ENCODE measurements around the gene NRXN3. TPM values are rescaled to one million over a fixed set of nuclear protein-coding genes. Genes with fewer than 3 reads are reported as not detected.

The NRXN3 gene
- total RNA-seq, 1 donor from 2014 or later, result 18.0 TPM

- no peak overlapping the region for H3K27ac Mint-ChIP-seq (ENCODE audit: unreplicated experiment)
- no peak overlapping the region for H3K4me2 ChIP-seq (ENCODE audit: low read length)
- FAIRE-seq, result no peak
These were observed 693.0 kb downstream of the NRXN3 start for GRCh38 chr14:78863143-78863542.

GRCh38 chr14:78872837-78873236 is 702.7 kb downstream of the NRXN3 start:
- no peaks in the 10 kb centered on the region for H3K4me1 ChIP-seq (ENCODE audit: insufficient read depth, low read length)
- H4K20me1 ChIP-seq (ENCODE audit: insufficient read depth, low read length), result no peaks in the 10 kb centered on the region
- no peak for DNase-seq (ENCODE audit: low read depth)
- H3K4me3 Mint-ChIP-seq (ENCODE audit: unreplicated experiment), result no peak overlapping the region
- no peaks in the 10 kb centered on the region for H3K9me3 Mint-ChIP-seq (ENCODE audit: unreplicated experiment)
- no peak overlapping the region for H2AFZ ChIP-seq (ENCODE audit: low read depth, low read length)
- H3K4me3 ChIP-seq (ENCODE audit: insufficient read depth, low read depth, low read length), result no peak overlapping the region
- H3K4me2 ChIP-seq (ENCODE audit: low read length), result no peak overlapping the region
- no peak for TF ChIP-seq EZH2 (IDR thresholded peaks at IDR 0.05; ENCODE audit: insufficient read depth, low read length)
- TF ChIP-seq CTCF (IDR thresholded peaks at IDR 0.05; ENCODE audit: insufficient read depth, low read depth, low read length), result no peak
- no peaks in the 10 kb centered on the region for H3K27me3 Mint-ChIP-seq (ENCODE audit: low read depth, unreplicated experiment)
- no peaks in the 10 kb centered on the region for H3K79me2 ChIP-seq (ENCODE audit: insufficient read depth, low read length)
- H3K9ac ChIP-seq (ENCODE audit: low read length), result no peak overlapping the region
- no peak overlapping the region for H3K27ac ChIP-seq (ENCODE audit: low read depth, low read length)
- H3K36me3 Mint-ChIP-seq (ENCODE audit: low read depth, unreplicated experiment), result no peaks in the 10 kb centered on the region
- no peak for FAIRE-seq
- H3K27ac Mint-ChIP-seq (ENCODE audit: unreplicated experiment), result no peak overlapping the region
- no peaks in the 10 kb centered on the region for H3K36me3 ChIP-seq (ENCODE audit: insufficient read depth, low read length)
- H3K27me3 ChIP-seq (ENCODE audit: insufficient read depth, low read length), result no peaks in the 10 kb centered on the region
- H3K9me3 ChIP-seq (ENCODE audit: insufficient read depth, low read depth, low read length), result no peaks in the 10 kb centered on the region
- H3K4me1 Mint-ChIP-seq (ENCODE audit: low read depth, unreplicated experiment), result no peaks in the 10 kb centered on the region

More at GRCh38 chr14:78863143-78863542, 693.0 kb downstream of the NRXN3 start:
- no peak overlapping the region for H2AFZ ChIP-seq (ENCODE audit: low read depth, low read length)
- no peak overlapping the region for H3K27ac ChIP-seq (ENCODE audit: low read depth, low read length)
- Mint-ChIP-seq H3K4me1 (ENCODE audit: low read depth, unreplicated experiment) (no peaks in the 10 kb centered on the region), H3K36me3 (ENCODE audit: low read depth, unreplicated experiment) (no peaks in the 10 kb centered on the region), H3K4me3 (ENCODE audit: unreplicated experiment) (no peak overlapping the region), H3K27me3 (ENCODE audit: low read depth, unreplicated experiment) (no peaks in the 10 kb centered on the region), H3K9me3 (ENCODE audit: unreplicated experiment) (no peaks in the 10 kb centered on the region)
- no peak overlapping the region for H3K4me3 ChIP-seq (ENCODE audit: insufficient read depth, low read depth, low read length)
- DNase-seq (ENCODE audit: low read depth), result peak; percentile 13
- H3K4me1 ChIP-seq (ENCODE audit: insufficient read depth, low read length), result no peaks in the 10 kb centered on the region
- H3K9me3 ChIP-seq (ENCODE audit: insufficient read depth, low read depth, low read length), result no peaks in the 10 kb centered on the region
- H3K36me3 ChIP-seq (ENCODE audit: insufficient read depth, low read length), result no peaks in the 10 kb centered on the region
- no peaks in the 10 kb centered on the region for H4K20me1 ChIP-seq (ENCODE audit: insufficient read depth, low read length)
- TF ChIP-seq CTCF (IDR thresholded peaks at IDR 0.05; ENCODE audit: insufficient read depth, low read depth, low read length) (no peak), EZH2 (IDR thresholded peaks at IDR 0.05; ENCODE audit: insufficient read depth, low read length) (no peak)
- H3K27me3 ChIP-seq (ENCODE audit: insufficient read depth, low read length), result no peaks in the 10 kb centered on the region
- H3K79me2 ChIP-seq (ENCODE audit: insufficient read depth, low read length), result no peaks in the 10 kb centered on the region
- no peak overlapping the region for H3K9ac ChIP-seq (ENCODE audit: low read length)

GRCh38 chr14:78873581-78873980 is 703.4 kb downstream of the NRXN3 start:
- Histone ChIP-seq H3K36me3 (ENCODE audit: insufficient read depth, low read length) (no peaks in the 10 kb centered on the region), H3K4me2 (ENCODE audit: low read length) (no peak overlapping the region), H3K9me3 (ENCODE audit: insufficient read depth, low read depth, low read length) (no peaks in the 10 kb centered on the region), H3K27me3 (ENCODE audit: insufficient read depth, low read length) (no peaks in the 10 kb centered on the region), H2AFZ (ENCODE audit: low read depth, low read length) (no peak overlapping the region), H3K4me3 (ENCODE audit: insufficient read depth, low read depth, low read length) (no peak overlapping the region), H4K20me1 (ENCODE audit: insufficient read depth, low read length) (no peaks in the 10 kb centered on the region), H3K9ac (ENCODE audit: low read length) (no peak overlapping the region), H3K79me2 (ENCODE audit: insufficient read depth, low read length) (no peaks in the 10 kb centered on the region), H3K27ac (ENCODE audit: low read depth, low read length) (no peak overlapping the region), H3K4me1 (ENCODE audit: insufficient read depth, low read length) (no peaks in the 10 kb centered on the region)
- Mint-ChIP-seq H3K27ac (ENCODE audit: unreplicated experiment) (no peak overlapping the region), H3K27me3 (ENCODE audit: low read depth, unreplicated experiment) (no peaks in the 10 kb centered on the region), H3K36me3 (ENCODE audit: low read depth, unreplicated experiment) (no peaks in the 10 kb centered on the region), H3K9me3 (ENCODE audit: unreplicated experiment) (no peaks in the 10 kb centered on the region), H3K4me1 (ENCODE audit: low read depth, unreplicated experiment) (no peaks in the 10 kb centered on the region), H3K4me3 (ENCODE audit: unreplicated experiment) (no peak overlapping the region)
- FAIRE-seq (no peak), DNase-seq (ENCODE audit: low read depth) (no peak)
- no peak for TF ChIP-seq CTCF (IDR thresholded peaks at IDR 0.05; ENCODE audit: insufficient read depth, low read depth, low read length)

Measured in astrocyte (in vitro differentiated cells and primary cell).